Caco-2 (cell line): ENCODE results near the gene ORMDL1. TPM values are rescaled to one million over a fixed set of nuclear protein-coding genes. Genes with fewer than 3 reads are reported as not detected.

Source experiments
- BruUV-seq: library from RNA; stranded (reverse); fragments of 400-500 nt; replicated peaks from 2 replicates; lab custom pipeline; 2021; lab: Mats Ljungman, UMichigan
- CTCF ChIA-PET: fragments of 300-600 bp; sonication (Branson Sonifier 250); formaldehyde crosslinking; loops from one replicate; lab custom pipeline; 2022; ENCODE audit warnings: antibody characterized with exemption; lab: Charles Lee
- POLR2A ChIA-PET: fragments of 300-600 bp; sonication (Branson Sonifier 250); formaldehyde crosslinking; loops from one replicate; lab custom pipeline; 2022; ENCODE audit warnings: antibody characterized with exemption; lab: Charles Lee
- DNase-seq, 2 experiments: peaks; one replicate each; pipeline versions ENCODE4 v3.0.0 to v3.0.0-alpha.2; 2020 to 2022
- H3K27me3 ChIP-seq: replicated peaks from 2 replicates; pipeline ENCODE4 v1.6.0; 2011; ENCODE audit warnings: low read length; ENCODE audit not compliant: control insufficient read depth, insufficient read depth
- H3K36me3 ChIP-seq: 2 replicates; pipeline ENCODE4 v1.5.1; 2011; ENCODE audit warnings: low read length; ENCODE audit not compliant: control insufficient read depth, insufficient read depth
- H3K4me1 ChIP-seq: fragments of 250-450 bp; sonication (Bioruptor Pico); 2 replicates; pipeline ENCODE4 v1.5.1; 2020; ENCODE audit warnings: mild to moderate bottlenecking
- H3K4me3 ChIP-seq: 2 replicates; pipeline ENCODE4 v1.5.1; 2011; ENCODE audit warnings: low read depth, mild to moderate bottlenecking, control low read depth, low read length
- H3K9me3 ChIP-seq: fragments of 250-450 bp; sonication (Bioruptor Pico); 2 replicates; pipeline ENCODE4 v1.5.1; 2020; ENCODE audit warnings: mild to moderate bottlenecking, moderate library complexity
- H3K27ac Mint-ChIP-seq: one replicate; pipeline ENCODE4 v1.8.0; 2022; ENCODE audit warnings: mixed read lengths; ENCODE audit not compliant: unreplicated experiment
- H3K27me3 Mint-ChIP-seq: one replicate; pipeline ENCODE4 v1.8.0; 2022; ENCODE audit warnings: mixed read lengths; ENCODE audit not compliant: insufficient read depth, unreplicated experiment
- H3K36me3 Mint-ChIP-seq: one replicate; pipeline ENCODE4 v1.8.0; 2022; ENCODE audit warnings: mild to moderate bottlenecking, mixed read lengths; ENCODE audit not compliant: insufficient read depth, unreplicated experiment
- H3K4me1 Mint-ChIP-seq: one replicate; pipeline ENCODE4 v1.8.0; 2022; ENCODE audit warnings: low read depth, mixed read lengths; ENCODE audit not compliant: unreplicated experiment
- H3K4me3 Mint-ChIP-seq: one replicate; pipeline ENCODE4 v1.8.0; 2022; ENCODE audit warnings: mild to moderate bottlenecking, moderate library complexity, mixed read lengths; ENCODE audit not compliant: unreplicated experiment
- H3K9me3 Mint-ChIP-seq: one replicate; pipeline ENCODE4 v1.8.0; 2022; ENCODE audit warnings: mixed read lengths; ENCODE audit not compliant: unreplicated experiment
- intact Hi-C: fragments of 100-400 bp; cut with micrococcal nuclease; formaldehyde crosslinking; loops from one replicate; pipeline ENCODE4 v1.10.0; 2022; ENCODE audit not compliant: unreplicated experiment
- total RNA-seq: library from RNA; stranded (reverse); gene quantifications from 2 replicates; pipeline ENCODE4 v1.2.3, GENCODE V29; 2022
- TF ChIP-seq, protein P1 (sequence below), 2 experiments: fragments of 200-600 bp in 1 of 2; IDR thresholded peaks; 1 replicate in 1 of 2; 2 replicates in 1 of 2; pipeline versions ENCODE4 v1.5.1 to v1.8.0; 2011 to 2022; ENCODE audit warnings: antibody characterized with exemption in 1 of 2, control low read depth in 1 of 2, inconsistent platforms in 1 of 2, low read depth in 1 of 2, low read length in 1 of 2, mild to moderate bottlenecking in 1 of 2, moderate library complexity in 1 of 2; ENCODE audit not compliant: insufficient read depth in 1 of 2, severe bottlenecking in 1 of 2, unreplicated experiment in 1 of 2

Gene ORMDL1
- total RNA-seq, 1 experiment from 2014 or later: 52.1 TPM

DNA sequence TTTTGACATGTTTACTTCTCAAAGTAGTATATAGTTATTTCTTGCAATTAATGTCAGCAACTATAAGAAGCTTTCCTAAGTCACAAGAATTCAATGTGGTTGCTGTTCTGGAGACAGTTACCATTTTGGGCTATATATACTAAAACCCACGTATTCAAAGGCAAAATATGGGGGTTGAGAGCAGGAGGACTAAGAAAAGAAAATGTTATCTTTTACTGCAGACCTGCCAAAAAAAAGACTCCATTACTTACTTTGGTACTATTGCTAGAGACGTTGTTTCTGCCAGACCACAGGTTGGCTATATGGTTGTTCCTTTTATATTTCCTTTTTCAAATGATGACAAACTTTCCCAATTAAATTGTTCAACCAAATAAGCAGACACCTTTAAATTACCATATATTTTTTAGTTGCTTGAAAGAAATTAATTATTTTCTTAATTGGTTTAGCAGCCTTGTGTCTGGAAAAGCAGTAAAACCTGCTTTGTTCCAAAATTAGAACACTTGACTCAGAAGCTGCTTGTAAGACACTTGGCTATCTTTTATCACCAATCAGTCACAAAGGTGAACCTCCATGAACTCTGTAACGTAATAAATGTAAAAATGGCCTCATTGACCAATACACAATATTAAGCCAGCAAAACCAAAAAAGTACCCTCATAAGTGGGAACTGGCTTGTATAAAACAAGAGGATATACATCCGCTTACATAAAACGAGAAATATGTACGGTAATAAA, 13.4 kb downstream of the ORMDL1 start:
- TF ChIP-seq, protein P1, sequence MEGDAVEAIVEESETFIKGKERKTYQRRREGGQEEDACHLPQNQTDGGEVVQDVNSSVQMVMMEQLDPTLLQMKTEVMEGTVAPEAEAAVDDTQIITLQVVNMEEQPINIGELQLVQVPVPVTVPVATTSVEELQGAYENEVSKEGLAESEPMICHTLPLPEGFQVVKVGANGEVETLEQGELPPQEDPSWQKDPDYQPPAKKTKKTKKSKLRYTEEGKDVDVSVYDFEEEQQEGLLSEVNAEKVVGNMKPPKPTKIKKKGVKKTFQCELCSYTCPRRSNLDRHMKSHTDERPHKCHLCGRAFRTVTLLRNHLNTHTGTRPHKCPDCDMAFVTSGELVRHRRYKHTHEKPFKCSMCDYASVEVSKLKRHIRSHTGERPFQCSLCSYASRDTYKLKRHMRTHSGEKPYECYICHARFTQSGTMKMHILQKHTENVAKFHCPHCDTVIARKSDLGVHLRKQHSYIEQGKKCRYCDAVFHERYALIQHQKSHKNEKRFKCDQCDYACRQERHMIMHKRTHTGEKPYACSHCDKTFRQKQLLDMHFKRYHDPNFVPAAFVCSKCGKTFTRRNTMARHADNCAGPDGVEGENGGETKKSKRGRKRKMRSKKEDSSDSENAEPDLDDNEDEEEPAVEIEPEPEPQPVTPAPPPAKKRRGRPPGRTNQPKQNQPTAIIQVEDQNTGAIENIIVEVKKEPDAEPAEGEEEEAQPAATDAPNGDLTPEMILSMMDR (IDR thresholded peaks at IDR 0.05; ENCODE audit: insufficient read depth in 1 of 2, low read depth in 1 of 2, low read length in 1 of 2, severe bottlenecking in 1 of 2, unreplicated experiment in 1 of 2): no peak
- H3K4me1 Mint-ChIP-seq: no peaks in the 10 kb centered on the region
- Histone ChIP-seq H3K9me3 (no peaks in the 10 kb centered on the region), H3K27me3 (no peaks in the 10 kb centered on the region), H3K4me1 (no peaks in the 10 kb centered on the region), H3K36me3 (no peaks in the 10 kb centered on the region; the same call in 1 of the 2 replicates), H3K4me3 (no peak overlapping the region)
- no peaks in the 10 kb centered on the region for H3K27me3 Mint-ChIP-seq
- BruUV-seq: no TSS peak
- intact Hi-C loops: no loop called here
- H3K27ac Mint-ChIP-seq: no peak overlapping the region
- peaks cover 61% of the 10 kb centered on the region for H3K36me3 Mint-ChIP-seq
- no peak for DNase-seq
- POLR2A ChIA-PET: no interaction called here
- no peak overlapping the region for H3K4me3 Mint-ChIP-seq
- H3K9me3 Mint-ChIP-seq: no peaks in the 10 kb centered on the region
- CTCF ChIA-PET: no interaction called here

DNA sequence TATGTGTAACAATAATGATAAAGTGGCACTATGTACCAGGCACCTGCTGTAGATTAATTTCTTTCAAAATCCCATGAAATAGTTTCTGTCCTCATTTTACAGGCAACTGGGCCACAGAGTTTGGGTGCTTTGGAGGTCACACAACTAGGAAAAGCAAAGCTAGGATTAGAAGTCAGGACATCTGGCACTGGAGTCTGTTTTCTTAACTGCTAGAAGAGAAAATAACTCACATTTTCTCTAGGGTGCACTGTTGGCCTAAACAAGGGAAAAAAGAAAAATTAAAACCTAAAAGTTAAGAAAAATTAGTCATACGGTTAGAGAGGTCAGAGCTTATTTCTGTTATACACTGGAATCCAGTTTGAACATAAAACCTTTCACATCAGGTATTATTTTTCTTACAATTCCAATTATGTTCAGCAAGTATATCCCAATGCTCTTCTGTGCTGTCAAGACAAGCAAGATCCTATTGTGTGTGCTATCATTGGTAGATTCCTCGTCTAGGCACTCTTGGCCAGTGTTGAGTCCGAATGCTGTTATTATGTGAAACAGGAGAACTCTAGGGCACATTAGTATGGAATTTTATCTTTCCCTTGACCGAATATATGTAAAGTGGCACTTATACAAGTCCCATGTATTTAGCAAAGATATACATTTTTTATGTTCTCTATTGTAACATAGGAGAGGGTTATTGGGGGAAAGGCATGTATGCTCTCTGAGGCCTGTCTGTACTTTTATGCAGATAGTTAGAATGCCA, 20.1 kb downstream of the ORMDL1 start:
- H3K4me3 ChIP-seq: no peak overlapping the region; the same call in 1 of the 2 replicates
- H3K4me3 Mint-ChIP-seq: no peak overlapping the region
- no peaks in the 10 kb centered on the region for H3K9me3 ChIP-seq
- CTCF ChIA-PET: interaction anchor here (0.7 to 1.5 kb wide), 2 partner anchors 35 to 103 kb away, joined by 3 to 13 read pairs; partner anchors contain the start of gene ASNSD1
- peaks cover 26% of the 10 kb centered on the region for H3K36me3 Mint-ChIP-seq
- no peak overlapping the region for H3K27ac Mint-ChIP-seq
- no peak for DNase-seq
- no peaks in the 10 kb centered on the region for H3K36me3 ChIP-seq
- intact Hi-C loops: loop anchor here (10.0 kb wide), 2 partner anchors 179 to 319 kb away; partner anchors contain the start of genes SLC40A1 and WDR75
- H3K4me1 Mint-ChIP-seq: no peaks in the 10 kb centered on the region
- H3K9me3 Mint-ChIP-seq: no peaks in the 10 kb centered on the region
- no TSS peak for BruUV-seq
- POLR2A ChIA-PET: no interaction called here
- TF ChIP-seq, protein P1 (IDR thresholded peaks at IDR 0.05; ENCODE audit: insufficient read depth in 1 of 2, low read depth in 1 of 2, low read length in 1 of 2, severe bottlenecking in 1 of 2, unreplicated experiment in 1 of 2): no peak
- H3K27me3 Mint-ChIP-seq: no peaks in the 10 kb centered on the region
- no peaks in the 10 kb centered on the region for H3K27me3 ChIP-seq
- peaks cover 8% of the 10 kb centered on the region; the same call in 1 of the 2 replicates for H3K4me1 ChIP-seq
